SK-N-SH (cell line): Measurements from ENCODE around the gene MRPS7. TPM values are rescaled to one million over a fixed set of nuclear protein-coding genes. Genes with fewer than 3 reads are reported as not detected.

ENCODE experiments used
- CTCF ChIA-PET: fragments of 300-600, 350-600 bp; formaldehyde crosslinking; extraction: SDS; loops from one replicate; lab custom pipeline; 2021; lab: Yijun Ruan, JAX
- POLR2A ChIA-PET: fragments of 350-600 bp; sonication (Branson Sonifier 250); formaldehyde crosslinking; extraction: SDS; loops from one replicate; lab custom pipeline; 2020; ENCODE audit warnings: antibody characterized with exemption, inconsistent platforms; lab: Yijun Ruan, JAX
- DNase-seq: peaks from one replicate; pipeline ENCODE4 v3.0.0; 2012
- H2AFZ ChIP-seq: fragments of 200-600 bp; sonication (generic); 2 replicates; pipeline ENCODE4 v1.8.1; 2016; ENCODE audit warnings: antibody characterized with exemption, mild to moderate bottlenecking, low read depth
- H3F3A ChIP-seq: fragments of 200-600 bp; sonication (generic); replicated peaks from 2 replicates; pipeline ENCODE3; 2016; ENCODE audit warnings: antibody characterized with exemption, mild to moderate bottlenecking; ENCODE audit not compliant: insufficient read depth
- H3K27ac ChIP-seq, 2 experiments: fragments of 200-500 bp in 1 of 2; fragments of 200-600 bp in 1 of 2; sonication (Bioruptor generic) in 1 of 2; sonication (generic), shearing (Covaris generic) in 1 of 2; 2 replicates each; pipeline versions ENCODE4 v1.5.1 to v1.6.1; 2014 to 2016; ENCODE audit warnings: low read depth in 2 of 2, inconsistent platforms in 1 of 2, low read length in 1 of 2, mild to moderate bottlenecking in 1 of 2, mixed read lengths in 1 of 2
- H3K27me3 ChIP-seq: fragments of 200-600 bp; sonication (generic), shearing (Covaris generic); 2 replicates; pipeline ENCODE4 v1.6.1; 2016; ENCODE audit warnings: mixed run types; ENCODE audit not compliant: insufficient read depth
- H3K36me3 ChIP-seq, 2 experiments: fragments of 200-500 bp in 1 of 2; fragments of 200-600 bp in 1 of 2; sonication (Bioruptor generic) in 1 of 2; sonication (generic) in 1 of 2; replicated peaks in 1 of 2; 2 replicates each; pipeline versions ENCODE3 to v1.5.1; 2014 to 2016; ENCODE audit warnings: low read length in 1 of 2, mild to moderate bottlenecking in 1 of 2; ENCODE audit not compliant: insufficient read depth in 2 of 2, control insufficient read depth in 1 of 2
- H3K4me1 ChIP-seq, 2 experiments: fragments of 200-500 bp in 1 of 2; fragments of 200-600 bp in 1 of 2; sonication (Bioruptor generic) in 1 of 2; sonication (generic), shearing (Covaris generic) in 1 of 2; 2 replicates each; pipeline versions ENCODE4 v1.5.1 to v1.6.1; 2014 to 2016; ENCODE audit warnings: low read depth in 1 of 2, low read length in 1 of 2, mixed run types in 1 of 2; ENCODE audit not compliant: insufficient read depth in 2 of 2, control insufficient read depth in 1 of 2
- H3K4me2 ChIP-seq: fragments of 200-600 bp; sonication (generic), shearing (Covaris generic); 2 replicates; pipeline ENCODE4 v1.6.1; 2017; ENCODE audit warnings: mixed run types
- H3K4me3 ChIP-seq, 2 experiments: fragments of 200-500 bp in 1 of 2; fragments of 200-600 bp in 1 of 2; sonication (Bioruptor generic) in 1 of 2; sonication (generic), shearing (Covaris generic) in 1 of 2; 2 replicates each; pipeline versions ENCODE4 v1.5.1 to v1.8.1; 2014 to 2016; ENCODE audit warnings: low read depth in 2 of 2, inconsistent platforms in 1 of 2, low read length in 1 of 2, mild to moderate bottlenecking in 1 of 2, mixed read lengths in 1 of 2, moderate library complexity in 1 of 2
- H3K79me2 ChIP-seq: fragments of 200-600 bp; sonication (generic); 2 replicates; pipeline ENCODE4 v1.8.1; 2017; ENCODE audit warnings: mild to moderate bottlenecking; ENCODE audit not compliant: insufficient read depth
- H3K9ac ChIP-seq: fragments of 200-600 bp; sonication (generic); 2 replicates; pipeline ENCODE4 v1.6.1; 2017; ENCODE audit warnings: mixed run types
- H3K9me2 ChIP-seq: fragments of 200-600 bp; sonication (generic); 2 replicates; pipeline ENCODE4 v1.6.1; 2017; ENCODE audit warnings: mixed run types
- H3K9me3 ChIP-seq: fragments of 200-600 bp; sonication (generic); 2 replicates; pipeline ENCODE4 v1.6.1; 2017; ENCODE audit warnings: mixed run types, mild to moderate bottlenecking, moderate library complexity
- H4K20me1 ChIP-seq: fragments of 200-600 bp; sonication (generic); 2 replicates; pipeline ENCODE4 v1.6.1; 2017; ENCODE audit warnings: mild to moderate bottlenecking, mixed run types; ENCODE audit not compliant: insufficient read depth
- CTCF ChIP-seq: fragments of 200-600 bp; sonication (generic); IDR thresholded peaks from 2 replicates; pipeline ENCODE4 v1.6.1; 2017; ENCODE audit warnings: antibody characterized with exemption, mild to moderate bottlenecking, moderate library complexity
- EP300 ChIP-seq, 2 experiments: IDR thresholded peaks; 2 replicates each; pipeline versions ENCODE4 v1.4.0 to v1.6.1; 2012; ENCODE audit warnings: borderline replicate concordance in 1 of 2, low read depth in 1 of 2, low read length in 1 of 2
- EZH2phosphoT487 ChIP-seq: fragments of 200-600 bp; sonication (generic); IDR thresholded peaks from 2 replicates; pipeline ENCODE4 v1.6.1; 2017; ENCODE audit warnings: low read depth, mixed run types, mild to moderate bottlenecking, antibody characterized with exemption, moderate library complexity, borderline replicate concordance
- FOXJ3 ChIP-seq: sonication (generic); formaldehyde crosslinking; IDR thresholded peaks from 2 replicates; pipeline ENCODE4 v1.5.1; 2020; ENCODE audit warnings: mild to moderate bottlenecking, missing genetic modification reagents
- FOXM1 ChIP-seq: IDR thresholded peaks from 2 replicates; pipeline ENCODE4 v1.4.0; 2012; ENCODE audit warnings: low read depth, mild to moderate bottlenecking
- GABPA ChIP-seq: IDR thresholded peaks from 2 replicates; pipeline ENCODE4 v1.4.0; 2012; ENCODE audit warnings: low read depth, mild to moderate bottlenecking
- JUND ChIP-seq: IDR thresholded peaks from 2 replicates; pipeline ENCODE4 v1.4.0; 2012
- MXI1 ChIP-seq: IDR thresholded peaks from 2 replicates; pipeline ENCODE4 v1.6.1; 2012; ENCODE audit warnings: mild to moderate bottlenecking, low read depth, low read length, improper control_type of control experiment
- NRF1 ChIP-seq: IDR thresholded peaks from 2 replicates; pipeline ENCODE4 v1.6.1; 2012; ENCODE audit warnings: low read depth, mild to moderate bottlenecking, low read length
- POLR2AphosphoS5 ChIP-seq: IDR thresholded peaks from 2 replicates; pipeline ENCODE4 v1.6.1; 2012; ENCODE audit warnings: low read depth, low read length
- RAD21 ChIP-seq: IDR thresholded peaks from 2 replicates; pipeline ENCODE4 v1.6.1; 2012; ENCODE audit warnings: mild to moderate bottlenecking, low read length
- RFX5 ChIP-seq: IDR thresholded peaks from 2 replicates; pipeline ENCODE4 v1.6.1; 2012; ENCODE audit warnings: mild to moderate bottlenecking, improper control_type of control experiment, low read length
- SMC3 ChIP-seq: IDR thresholded peaks from 2 replicates; pipeline ENCODE4 v1.6.1; 2012; ENCODE audit warnings: low read depth, low read length, improper control_type of control experiment
- TCF12 ChIP-seq: IDR thresholded peaks from 2 replicates; pipeline ENCODE4 v1.4.0; 2012
- TEAD4 ChIP-seq: IDR thresholded peaks from 2 replicates; pipeline ENCODE4 v1.4.0; 2012; ENCODE audit warnings: mild to moderate bottlenecking, borderline replicate concordance; ENCODE audit not compliant: insufficient read depth
- USF1 ChIP-seq: IDR thresholded peaks from 2 replicates; pipeline ENCODE4 v1.4.0; 2012; ENCODE audit warnings: low read depth, borderline replicate concordance
- ZBTB33 ChIP-seq: IDR thresholded peaks from 2 replicates; pipeline ENCODE4 v1.4.0; 2012; ENCODE audit warnings: low read depth, borderline replicate concordance
- WGBS: methylation state at CpG from one replicate; pipeline ENCODE4 v1.1.6; 2017; ENCODE audit warnings: low lambda C conversion rate; 5-methylcytosine and 5-hydroxymethylcytosine counted together
- polyA plus RNA-seq, 3 experiments: library from polyadenylated mRNA; depleted of rRNA; stranded (reverse); fragments of >200 nt; gene quantifications; 2 replicates each; pipeline ENCODE4 v1.2.3, GENCODE V29; 2012
- TF ChIP-seq, protein P1 (sequence below): IDR thresholded peaks from 2 replicates; pipeline ENCODE4 v1.4.0; 2012; ENCODE audit warnings: low read depth
- TF ChIP-seq, protein P2 (sequence below): IDR thresholded peaks from 2 replicates; pipeline ENCODE4; 2012

The MRPS7 gene
- polyA plus RNA-seq, 1 of the 3 experiments (the other 2 are of a cell fraction) = 82.8 TPM

DNA sequence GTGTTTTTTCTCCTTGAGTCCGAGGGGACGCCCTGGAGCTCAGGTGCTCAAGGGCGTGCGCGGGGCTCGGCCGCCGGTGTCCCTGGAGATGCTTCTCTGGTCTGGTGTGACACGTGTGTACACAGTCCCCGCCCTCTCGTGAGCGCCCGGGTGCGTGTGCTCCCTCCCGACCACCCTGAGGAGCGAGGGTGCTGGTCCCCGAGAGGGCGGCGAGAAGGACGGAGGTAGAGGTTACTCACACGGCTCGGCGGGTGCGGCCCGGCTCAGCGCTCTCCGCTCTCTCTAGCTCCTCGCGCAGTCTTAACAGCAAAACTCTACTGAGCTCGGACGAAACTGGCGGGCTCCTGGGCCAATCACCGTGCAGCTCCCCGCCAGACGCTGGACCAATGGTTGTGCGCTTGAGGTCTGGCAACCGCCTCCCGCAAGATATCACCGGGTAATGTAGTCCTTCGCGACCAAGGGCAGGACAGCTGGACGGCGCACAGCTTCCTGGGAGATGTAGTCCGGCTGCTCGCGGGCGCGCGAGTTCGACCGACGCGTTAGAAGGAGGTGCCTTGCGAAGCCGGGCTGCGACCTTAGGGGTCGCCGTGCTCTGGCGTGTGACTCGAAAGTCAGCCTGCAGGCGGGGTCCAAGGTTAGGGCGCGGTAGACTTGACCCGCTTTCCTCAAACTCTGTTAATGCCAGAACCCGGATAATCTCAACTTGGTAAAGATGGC lies 27.6 kb downstream of the MRPS7 start, which contains the start of gene SLC25A19 (continued):
- TF ChIP-seq FOXJ3 (CRISPR knock-in tag) (peak; percentile 55; the same call in 1 of the 2 replicates), EP300 (IDR thresholded peaks at IDR 0.05; ENCODE audit: borderline replicate concordance in 1 of 2, low read depth in 1 of 2, low read length in 1 of 2) (no peak), TCF12 (peak; percentile 50; the same call in 1 of the 2 replicates), NRF1 (peak; percentile 52; the same call in 1 of the 2 replicates), JUND (no peak), POLR2AphosphoS5 (peak; percentile 81; the same call in 1 of the 2 replicates), GABPA (peak; percentile 72), EZH2phosphoT487 (no peak), RFX5 (no peak), TEAD4 (no peak)
- TF ChIP-seq, protein P1, sequence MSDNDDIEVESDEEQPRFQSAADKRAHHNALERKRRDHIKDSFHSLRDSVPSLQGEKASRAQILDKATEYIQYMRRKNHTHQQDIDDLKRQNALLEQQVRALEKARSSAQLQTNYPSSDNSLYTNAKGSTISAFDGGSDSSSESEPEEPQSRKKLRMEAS = peak; percentile 62
- TF ChIP-seq, protein P2, sequence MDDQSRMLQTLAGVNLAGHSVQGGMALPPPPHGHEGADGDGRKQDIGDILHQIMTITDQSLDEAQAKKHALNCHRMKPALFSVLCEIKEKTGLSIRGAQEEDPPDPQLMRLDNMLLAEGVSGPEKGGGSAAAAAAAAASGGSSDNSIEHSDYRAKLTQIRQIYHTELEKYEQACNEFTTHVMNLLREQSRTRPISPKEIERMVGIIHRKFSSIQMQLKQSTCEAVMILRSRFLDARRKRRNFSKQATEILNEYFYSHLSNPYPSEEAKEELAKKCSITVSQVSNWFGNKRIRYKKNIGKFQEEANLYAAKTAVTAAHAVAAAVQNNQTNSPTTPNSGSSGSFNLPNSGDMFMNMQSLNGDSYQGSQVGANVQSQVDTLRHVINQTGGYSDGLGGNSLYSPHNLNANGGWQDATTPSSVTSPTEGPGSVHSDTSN = peak; percentile 99

DNA sequence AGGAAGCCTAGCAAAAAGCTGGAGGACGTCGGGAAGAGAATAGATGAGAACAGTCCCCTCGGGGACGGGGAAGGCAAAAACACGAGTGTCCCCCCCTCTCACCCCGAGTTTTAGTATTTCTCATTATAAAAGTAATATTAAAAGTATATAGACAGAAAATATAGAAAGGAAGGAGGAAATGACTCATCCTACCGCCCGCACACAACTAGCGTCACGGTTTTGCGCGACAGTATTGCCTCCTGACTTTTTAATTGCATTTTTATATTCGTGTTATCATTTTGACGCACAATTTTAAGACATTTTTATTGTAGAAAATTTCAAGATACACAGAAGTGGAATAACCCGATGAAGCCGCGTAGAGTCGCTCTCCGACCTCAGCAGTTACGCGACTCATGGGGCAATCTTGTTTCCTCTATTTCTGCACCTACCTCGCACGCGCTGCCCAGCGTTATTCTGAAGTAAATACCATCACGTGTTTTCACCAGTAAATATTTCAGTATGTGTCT lies 28.2 kb downstream of the MRPS7 start:
- DNase-seq = no peak
- Histone ChIP-seq H3F3A (peaks cover 4% of the 10 kb centered on the region), H3K79me2 (no peaks in the 10 kb centered on the region), H3K27me3 (no peaks in the 10 kb centered on the region), H3K9ac (peak overlapping the region; percentile 77), H3K4me3 (peak overlapping the region; percentile 68 to 80), H4K20me1 (no peaks in the 10 kb centered on the region), H3K9me2 (no peaks in the 10 kb centered on the region), H3K4me2 (peak overlapping the region; percentile 87), H3K27ac (peak overlapping the region; percentile 73 to 80), H2AFZ (peak overlapping the region; percentile 96), H3K9me3 (no peaks in the 10 kb centered on the region), H3K36me3 (peaks cover 0 to 4% of the 10 kb centered on the region in 2 experiments), H3K4me1 (peaks cover 4 to 5% of the 10 kb centered on the region in 2 experiments; a peak in 2 of 4 replicates)
- ChIA-PET CTCF (interaction anchor here (0.8 to 7.3 kb wide), 19 partner anchors 8 to 460 kb away, joined by 3 to 83 read pairs (median 6); partner anchors contain the start of genes GGA3, GRB2, MIF4GD and MRPS7), POLR2A (interaction anchor here (0.8 to 2.8 kb wide), 7 partner anchors 16 to 116 kb away, joined by 3 to 36 read pairs (median 10); partner anchors contain the start of genes GGA3, GRB2, MIF4GD and MRPS7)
- WGBS = 13% methylated on average over 26 of the region's 26 CpGs
- peak; percentile 28; the same call in 1 of the 2 replicates for TF ChIP-seq RAD21
- TF ChIP-seq TEAD4 = no peak
- no peak for TF ChIP-seq FOXM1
- TF ChIP-seq USF1 = no peak
- TF ChIP-seq SMC3 = peak; percentile 6; the same call in 1 of the 2 replicates
- TF ChIP-seq, protein P1 = peak; percentile 37; the same call in 1 of the 2 replicates
- 0 out of 2 replicates have a peak, but pooled peaks have one; percentile 29 for TF ChIP-seq MXI1
- no peak for TF ChIP-seq ZBTB33
- TF ChIP-seq TCF12 = no peak
- peak; percentile 19 for TF ChIP-seq CTCF
- TF ChIP-seq EZH2phosphoT487 = no peak
